HG03135 (cell line): ENCODE results near the gene TSPY10.
"Not testable (repeated sequence)": the region's sequence is repeated elsewhere in the genome, so short reads cannot be mapped to it uniquely, and the experiment has no call there.

Experiments used
- ATAC-seq: cut with Tn5 transposase; IDR thresholded peaks from one replicate; pipeline ENCODE4 v1.9.1; 2021; ENCODE audit warnings: mild to moderate bottlenecking, moderate library complexity; ENCODE audit not compliant: unreplicated experiment

Gene TSPY10

GRCh38 chrY:9527580-9527979 is at the start of gene TSPY10:
TSS of gene TSPY10 (plus strand) at chrY:9527880. CDS start at chrY:9527926, 46 bp downstream.
- not testable (repeated sequence) for ATAC-seq

GRCh38 chrY:9486967-9487366 is 40.7 kb upstream of the TSPY10 start, which contains the start of gene TSPY9:
TSS of gene TSPY9 (plus strand) at chrY:9487267. CDS start at chrY:9487313, 46 bp downstream.
- not testable (repeated sequence) for ATAC-seq

- ATAC-seq = not testable (repeated sequence)
Observed at GRCh38 chrY:9504396-9504795, 23.3 kb upstream of the TSPY10 start.

GRCh38 chrY:9516287-9516686 is 11.4 kb upstream of the TSPY10 start:
- not testable (repeated sequence) for ATAC-seq
